HG03469 (cell line): ENCODE measurements around the gene RBP4.

Experiments used
- ATAC-seq: cut with Tn5 transposase; IDR thresholded peaks from one replicate; pipeline ENCODE4 v1.9.1; 2021; ENCODE audit warnings: mild to moderate bottlenecking, moderate library complexity, moderate number of reproducible peaks; ENCODE audit not compliant: unreplicated experiment

Gene RBP4

GRCh38 chr10:93601146-93601773, at the start of gene RBP4:
Gene RBP4, minus strand, starts transcription at chr10:93601235. Its CDS starts 207 bp downstream, at chr10:93601028.
- no peak for ATAC-seq

DNA sequence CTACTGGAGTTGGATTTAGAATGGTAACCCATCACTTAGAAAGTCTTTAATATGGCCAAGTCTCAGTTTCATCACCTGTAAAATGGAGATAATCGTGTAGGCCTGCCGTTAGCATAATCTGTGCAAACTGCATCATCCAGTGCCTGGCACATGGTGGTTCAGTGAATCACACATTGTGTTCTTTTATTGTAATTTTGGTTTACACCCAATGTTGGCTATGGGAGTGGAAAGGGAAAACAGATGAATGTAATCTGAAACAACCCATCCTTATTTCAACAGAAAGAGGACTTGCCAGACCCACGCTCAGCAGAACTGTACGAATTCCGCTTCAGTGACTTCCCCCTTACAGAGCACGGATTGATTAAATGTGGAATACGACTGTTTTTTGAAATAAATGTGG, 38.8 kb upstream of the RBP4 start:
- ATAC-seq, result no peak

GRCh38 chr10:93630625-93631557, 29.9 kb upstream of the RBP4 start:
- ATAC-seq, result no peak

DNA sequence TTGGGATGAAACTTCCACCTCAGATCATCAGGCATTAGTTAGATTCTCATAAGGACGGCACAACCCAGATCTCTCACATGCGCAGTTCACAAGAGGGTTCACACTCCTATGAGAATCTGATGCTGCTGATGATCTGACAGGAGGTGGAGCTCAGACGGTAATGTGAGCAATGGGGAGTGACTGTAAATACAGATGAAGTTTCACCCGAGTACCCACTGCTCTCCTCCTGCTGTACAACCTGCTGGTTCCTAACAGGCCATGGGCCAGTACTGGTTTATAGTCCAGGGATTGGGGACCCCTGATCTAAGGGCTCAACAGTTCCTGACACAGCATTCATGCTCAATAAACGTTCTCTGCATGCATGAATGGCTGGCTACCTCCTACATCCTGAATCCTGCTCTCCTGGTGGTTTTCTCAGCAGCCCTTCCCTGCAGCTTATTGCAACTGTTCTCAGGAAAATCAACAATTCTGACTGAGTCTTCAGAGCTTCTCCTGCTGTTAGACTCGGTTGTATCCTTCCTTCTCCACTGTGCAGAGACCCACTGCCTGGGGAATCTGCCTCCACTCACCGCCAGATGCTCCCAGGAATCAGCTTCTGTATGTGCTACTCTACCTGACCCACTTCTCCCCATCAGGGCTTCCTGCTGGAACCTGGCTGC, 28.7 kb upstream of the RBP4 start:
- ATAC-seq, result no peak

DNA sequence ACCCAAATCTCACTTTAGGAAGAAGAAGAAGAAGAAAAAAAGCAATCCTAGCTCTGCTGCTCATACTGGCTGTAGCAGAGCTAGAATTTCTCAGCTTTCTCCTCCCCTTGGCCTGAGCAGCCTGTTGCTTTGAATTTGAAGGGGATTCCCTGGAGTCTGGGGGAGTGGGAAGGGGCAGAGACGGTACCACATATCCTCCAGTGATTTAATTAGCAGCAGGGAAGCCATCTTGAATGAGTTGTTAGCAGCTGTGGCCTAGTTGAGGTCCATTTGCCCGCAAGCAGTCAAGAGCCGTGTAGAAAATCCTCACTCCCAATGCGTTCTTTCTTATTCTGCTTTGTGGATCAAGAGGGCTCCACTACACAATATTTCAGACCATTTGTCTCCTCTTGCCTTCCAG, 27.8 kb upstream of the RBP4 start:
- no peak for ATAC-seq

DNA sequence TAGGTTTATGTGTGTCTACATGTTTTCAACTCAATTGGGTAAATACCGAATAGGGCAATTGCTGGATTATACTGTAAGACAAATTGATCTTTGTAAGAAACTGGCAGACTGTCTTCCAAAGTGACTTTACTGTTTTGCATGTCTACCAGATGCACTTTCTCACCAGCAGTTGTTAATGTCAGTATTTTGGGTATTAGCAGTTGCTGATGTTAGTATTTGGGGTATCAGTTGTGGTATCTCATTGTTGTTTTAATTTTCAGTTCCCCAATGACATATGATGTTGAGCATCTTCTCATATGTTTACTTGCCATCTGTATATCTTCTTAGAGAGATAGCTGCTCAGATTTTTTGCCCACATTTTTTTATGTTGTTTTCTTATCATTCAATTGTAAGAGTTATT, 21.9 kb upstream of the RBP4 start:
- no peak for ATAC-seq

DNA sequence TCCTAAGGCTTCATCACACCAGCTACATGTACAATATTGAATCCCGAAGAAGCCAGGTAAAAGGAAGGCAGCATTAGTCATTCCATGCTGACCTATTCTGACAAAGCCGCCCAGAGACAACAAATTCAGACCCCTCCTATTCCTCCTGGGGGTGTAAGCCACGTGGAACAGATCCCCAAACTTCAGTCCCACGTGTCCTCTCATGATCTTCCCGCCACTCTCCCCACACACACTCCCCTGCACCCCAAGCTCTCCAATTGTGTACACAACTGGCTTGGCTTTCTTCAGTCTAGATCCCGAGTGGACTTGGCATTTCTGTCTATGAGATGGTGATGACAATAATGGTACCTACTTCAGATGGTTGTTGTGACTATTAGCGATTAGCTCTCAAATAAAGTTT, 19.9 kb upstream of the RBP4 start:
- ATAC-seq, result no peak

GRCh38 chr10:93615576-93616235, 14.7 kb upstream of the RBP4 start:
- ATAC-seq, result no peak

GRCh38 chr10:93614101-93614825, 13.2 kb upstream of the RBP4 start:
- ATAC-seq, result no peak

DNA sequence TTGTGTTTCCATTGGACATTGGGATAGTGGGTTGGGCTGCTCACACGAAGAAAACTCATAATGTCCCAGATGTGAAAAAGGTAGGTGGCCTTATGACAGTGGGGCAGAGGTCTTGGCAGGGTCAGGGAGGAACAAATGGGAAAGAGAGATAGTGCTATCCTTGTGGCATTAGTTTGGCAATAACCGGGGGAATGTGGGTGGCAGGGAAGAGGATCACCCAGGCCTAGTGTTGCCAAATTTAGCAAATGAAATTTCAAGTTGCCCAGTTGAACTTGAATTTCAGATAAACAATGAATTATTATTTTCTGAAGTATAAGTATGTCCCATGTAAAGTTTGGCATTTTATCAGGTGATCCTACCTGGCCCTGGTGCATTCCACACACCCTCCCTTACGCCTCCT, 12.1 kb upstream of the RBP4 start:
- ATAC-seq, result no peak

DNA sequence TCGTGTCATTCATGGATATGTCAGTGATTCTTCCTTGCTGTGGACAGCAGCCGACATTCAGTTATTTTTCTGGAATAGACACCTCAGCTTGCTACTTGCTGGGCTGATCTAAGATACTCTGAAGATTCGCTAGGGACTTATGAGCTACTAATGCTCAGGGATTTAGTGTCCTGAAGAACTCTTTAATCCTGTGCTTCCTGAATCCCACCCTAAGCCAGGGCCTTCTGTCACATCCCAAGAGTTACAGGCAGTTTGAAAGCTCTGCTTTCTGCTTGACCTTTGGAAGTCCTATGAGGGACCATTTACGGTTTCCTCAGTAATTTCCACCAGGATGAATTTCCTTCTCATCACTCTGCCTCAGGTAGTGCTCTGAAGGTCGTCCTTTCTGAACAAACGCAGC, 11.3 kb upstream of the RBP4 start, which contains the start of gene PDE6C:
PDE6C (plus strand) TSS at position 227 of the 400 bp plus-strand sequence. CDS start 189 bp downstream, outside the sequence.
- ATAC-seq, result no peak

DNA sequence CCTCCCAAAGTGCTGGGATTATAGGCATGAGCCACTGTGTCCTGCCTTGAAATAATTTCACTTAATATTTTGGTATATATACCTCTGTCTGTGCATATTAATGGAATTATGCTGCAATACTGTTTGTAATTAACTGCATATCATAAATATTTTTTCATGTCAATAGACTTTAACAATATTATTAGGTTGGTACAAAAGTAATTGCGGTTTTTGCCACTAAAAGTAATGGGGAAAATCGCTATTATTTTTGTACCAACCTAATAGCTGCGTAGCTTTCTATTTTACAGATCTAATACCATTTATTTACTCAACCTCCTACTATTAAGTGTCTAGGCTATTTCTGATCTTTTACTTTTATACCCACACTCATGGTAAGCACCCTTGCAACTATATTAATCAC, 7.4 kb upstream of the RBP4 start:
- no peak for ATAC-seq

DNA sequence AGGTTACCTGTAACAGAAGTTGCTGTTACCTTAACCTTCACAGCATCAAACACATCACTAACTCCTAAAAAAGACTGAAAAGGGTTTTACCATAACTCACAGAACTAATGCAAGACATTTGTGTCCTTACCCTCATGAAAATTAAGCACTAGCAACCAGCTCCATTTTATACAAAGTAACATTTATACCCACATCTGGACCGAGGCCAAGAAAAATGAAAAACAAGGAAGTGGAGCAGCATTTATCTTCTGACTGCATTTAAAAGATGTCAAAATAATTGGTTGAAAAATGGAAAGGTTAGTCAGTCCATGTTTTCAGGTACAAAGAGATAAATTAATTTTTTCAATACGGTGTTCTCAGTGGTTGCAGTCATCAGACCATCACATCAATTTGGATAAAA, 3.1 kb upstream of the RBP4 start:
- no peak for ATAC-seq

GRCh38 chr10:93603023-93603422, 2.0 kb upstream of the RBP4 start:
- ATAC-seq, result no peak

DNA sequence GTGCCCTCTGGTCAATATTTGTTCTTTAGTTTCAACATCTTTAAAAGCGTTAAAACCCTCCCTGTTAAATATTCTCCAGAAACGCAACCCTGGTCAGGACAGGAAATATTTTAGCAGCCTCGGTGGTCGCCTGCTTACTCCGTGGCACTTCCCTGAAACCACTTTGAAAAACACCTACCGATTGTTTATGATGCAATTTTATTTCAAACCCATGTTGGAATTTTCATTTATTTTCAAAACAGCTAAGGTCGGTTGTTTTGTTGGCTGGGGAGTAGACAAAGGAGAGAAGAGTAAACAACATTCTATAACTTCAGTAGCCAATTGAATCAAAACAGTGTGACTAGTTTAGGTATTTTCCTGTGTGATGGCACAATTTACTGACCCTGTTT, 733 bp upstream of the RBP4 start:
- ATAC-seq, result no peak

GRCh38 chr10:93600446-93601145, 439 bp downstream of the RBP4 start:
- ATAC-seq, result no peak

- ATAC-seq, result no peak
Observed at GRCh38 chr10:93599778-93600177, 1.3 kb downstream of the RBP4 start.

DNA sequence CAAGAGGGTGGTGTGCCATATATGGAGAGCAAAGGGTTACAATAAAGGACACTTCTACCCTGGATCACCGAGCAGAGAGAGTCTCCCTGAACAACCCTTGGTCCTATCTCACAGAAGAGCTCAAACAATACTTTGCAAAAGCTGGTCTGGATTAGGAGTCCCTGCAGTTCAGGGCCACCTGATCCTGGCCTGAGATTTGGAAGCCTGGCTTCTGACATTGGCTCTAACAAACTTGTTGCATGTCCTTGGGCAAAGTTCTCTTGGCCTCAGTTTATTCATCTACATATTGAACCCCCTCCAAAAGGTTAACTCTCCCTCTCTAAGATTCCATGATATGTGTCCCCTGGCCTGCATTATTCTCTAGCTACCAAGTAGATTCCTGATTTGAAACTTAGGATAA, 1.7 kb downstream of the RBP4 start:
- no peak for ATAC-seq

DNA sequence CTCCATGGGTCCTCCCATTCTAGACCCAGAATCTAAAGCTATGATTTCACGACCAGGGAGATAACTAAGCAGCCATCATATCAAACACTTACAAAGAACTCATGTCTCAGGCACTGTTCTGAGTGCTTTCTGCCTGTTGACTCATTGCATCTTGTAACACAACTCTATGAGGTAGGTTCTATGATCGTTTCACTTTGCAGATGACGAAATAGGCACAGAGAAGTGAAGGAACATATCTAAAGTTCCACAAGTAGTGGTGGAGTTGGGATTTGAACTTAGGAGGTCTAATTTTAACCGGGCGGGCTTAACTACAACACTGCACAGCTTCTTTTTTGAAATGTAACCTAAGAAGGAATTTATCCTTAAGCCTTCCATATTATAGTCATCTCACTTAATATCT, 2.9 kb downstream of the RBP4 start:
- ATAC-seq, result no peak

DNA sequence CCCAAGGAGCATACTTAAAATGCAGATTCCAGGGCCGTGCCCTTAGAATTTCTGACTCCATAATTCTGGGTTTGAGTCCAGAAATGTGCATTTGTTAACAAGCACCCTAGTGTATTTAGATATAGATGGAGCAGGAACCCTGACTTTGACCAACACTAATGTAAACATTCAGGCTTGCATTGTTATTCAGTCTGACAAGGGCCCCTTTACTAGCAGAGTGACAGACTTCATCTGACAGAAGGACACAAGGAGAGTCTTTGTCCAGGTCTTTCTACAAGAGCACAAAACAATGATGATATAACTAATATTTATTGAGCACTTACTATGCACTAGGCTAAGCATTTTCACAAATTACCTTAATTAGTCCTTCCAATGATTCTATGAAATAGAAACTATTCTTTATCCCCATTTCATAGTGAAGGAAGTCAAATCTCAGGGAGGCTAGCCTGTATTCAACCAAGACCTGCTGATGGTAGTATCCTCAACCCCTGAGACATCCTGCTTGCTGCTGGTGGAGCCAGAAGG, 3.9 kb downstream of the RBP4 start:
- no peak for ATAC-seq
